Stimulated activated CD4-positive, alpha-beta T cell treated with anti-CD3 and anti-CD28 coated beads, TNF-alpha, amount 100 ng/mL, for 24 hours (primary cell): Measurements from ENCODE around the gene XRRA1.
"Not testable (repeated sequence)": the region's sequence is repeated elsewhere in the genome, so short reads cannot be mapped to it uniquely, and the experiment has no call there.

Experiments used
- DNase-seq, 3 experiments: peaks; one replicate each; pipeline ENCODE4 v3.0.0-alpha.2; 2020; ENCODE audit warnings: low read depth in 3 of 3

The XRRA1 gene

DNA sequence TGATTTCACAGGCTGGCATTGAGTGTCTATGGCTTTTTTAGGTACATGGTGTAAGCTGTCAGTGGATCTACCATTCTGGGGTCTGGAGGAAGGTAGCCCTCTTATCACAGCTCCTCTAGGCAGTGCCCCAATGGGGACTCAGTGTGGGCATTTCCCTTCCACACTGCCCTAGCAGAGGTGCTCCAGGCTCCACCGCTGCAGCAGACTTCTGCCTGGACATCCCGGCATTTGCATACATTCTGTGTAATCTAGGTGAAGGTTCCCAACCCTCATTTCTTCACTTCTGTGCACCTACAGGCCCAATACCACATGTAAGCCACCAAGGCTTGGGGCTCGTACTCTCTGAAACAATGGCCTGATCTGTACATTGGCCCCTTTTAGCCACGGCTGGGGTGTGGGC lies 122.0 kb downstream of the XRRA1 start:
- no peak for DNase-seq

DNA sequence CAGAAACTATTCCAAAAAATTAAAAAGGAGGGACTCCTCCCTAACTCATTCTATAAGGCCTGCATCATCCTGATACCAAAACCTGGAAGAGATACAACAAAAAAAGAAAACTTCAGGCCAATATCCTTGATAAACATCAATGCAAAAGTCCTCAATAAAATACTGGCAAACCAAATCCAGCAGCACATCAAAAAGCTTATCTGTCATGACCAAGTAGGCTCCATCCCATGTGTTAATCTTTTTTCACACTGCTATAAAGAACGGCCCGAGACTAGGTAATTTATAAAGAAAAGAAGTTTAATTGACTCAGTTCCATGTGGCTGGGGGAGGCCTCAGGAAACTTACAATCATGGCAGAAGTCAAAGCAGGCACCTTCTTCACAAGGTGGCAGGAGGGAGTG lies 123.3 kb downstream of the XRRA1 start:
- DNase-seq, result not testable (repeated sequence)

- DNase-seq, result no peak
Measured at GRCh38 chr11:74824285-74824982, 124.5 kb downstream of the XRRA1 start.

DNA sequence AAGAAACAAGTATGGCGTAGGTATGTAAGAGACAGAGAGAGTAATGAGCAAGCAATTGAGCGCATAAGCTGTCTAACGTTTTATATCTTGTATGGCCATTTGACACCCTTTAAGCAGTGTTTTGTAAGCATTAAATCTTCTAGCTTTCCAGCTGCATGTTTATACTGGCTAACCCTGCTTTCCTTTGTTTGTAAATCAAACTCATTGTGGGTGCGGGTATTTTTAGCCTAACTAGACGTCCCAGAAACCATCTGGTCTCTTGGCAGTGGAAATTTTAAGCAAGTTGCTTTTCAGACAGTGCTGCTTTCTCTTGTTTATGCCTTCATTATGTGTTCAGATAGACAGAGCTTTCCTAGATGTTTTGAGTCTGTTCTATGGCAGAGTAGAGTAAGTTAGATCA lies 126.7 kb downstream of the XRRA1 start:
- no peak for DNase-seq

DNA sequence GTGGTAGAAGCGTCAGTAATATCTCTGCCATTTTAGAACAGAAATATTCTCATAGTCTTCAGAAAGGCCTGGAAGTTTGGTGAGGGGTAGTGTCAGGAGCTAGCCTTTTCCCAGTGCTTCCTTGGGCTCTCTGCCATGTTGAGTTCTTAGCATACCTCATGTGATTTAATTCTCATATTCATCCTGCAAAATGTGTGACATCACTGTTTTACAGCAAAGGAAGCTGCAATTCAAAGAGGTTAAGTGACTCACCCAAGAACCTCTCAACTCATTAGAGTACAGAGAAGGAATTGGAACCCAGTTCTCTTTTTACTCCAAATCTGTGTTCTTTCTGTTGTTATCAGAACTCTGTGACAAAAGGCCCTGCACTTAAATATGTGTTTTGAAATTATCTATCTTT lies 128.1 kb downstream of the XRRA1 start:
- DNase-seq, result no peak

DNA sequence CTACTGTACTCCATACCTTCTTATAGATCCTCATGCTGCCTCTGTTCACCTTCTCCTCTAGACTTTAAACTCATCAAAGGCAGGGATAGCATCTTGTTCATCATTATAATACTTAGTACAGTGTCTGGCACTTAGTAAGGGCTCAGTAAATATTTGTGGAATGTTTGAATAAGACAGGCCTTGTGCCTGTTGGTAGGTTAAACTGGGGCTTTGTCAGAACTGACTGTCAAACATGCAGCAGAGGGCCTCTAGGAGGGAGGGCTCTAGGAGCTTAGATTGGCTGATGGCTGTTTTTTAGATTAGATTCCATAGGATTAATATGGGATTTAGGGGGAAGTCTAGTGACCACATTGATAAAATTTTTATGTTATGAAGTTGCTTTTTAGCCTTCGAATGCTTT lies 129.5 kb downstream of the XRRA1 start:
- no peak for DNase-seq

DNA sequence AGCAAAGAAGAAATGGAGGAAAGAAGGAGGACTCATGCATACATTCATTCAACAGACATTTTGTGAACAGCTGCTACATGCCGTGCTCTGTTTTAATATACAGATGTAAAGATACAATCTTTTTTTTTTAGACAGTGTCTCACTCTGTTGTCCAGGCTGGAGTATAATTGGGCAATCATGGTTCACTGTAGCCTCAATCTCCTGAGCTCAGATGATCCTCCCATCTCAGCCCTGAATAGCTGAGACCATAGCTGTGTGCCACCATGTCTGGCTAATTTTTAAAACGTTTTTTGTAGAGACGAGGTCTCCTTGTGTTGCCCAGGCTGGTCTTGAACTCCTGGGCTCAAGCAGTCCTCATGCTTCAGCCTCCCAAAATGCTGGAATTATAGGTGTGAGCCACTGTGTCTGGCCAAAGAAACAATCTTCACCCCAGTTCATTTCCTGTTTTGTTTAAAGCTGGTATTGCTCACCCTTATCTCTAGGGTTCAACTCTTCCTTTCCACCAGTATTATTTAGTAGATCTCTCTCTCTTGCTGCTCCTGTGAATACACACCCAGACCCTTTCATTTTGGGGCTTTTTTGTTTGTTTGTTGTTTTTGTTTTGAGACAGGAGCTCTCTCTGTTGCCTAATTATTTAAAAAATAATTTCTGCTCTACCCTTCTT lies 130.5 kb downstream of the XRRA1 start:
- no peak for DNase-seq

- DNase-seq, result no peak
Measured at GRCh38 chr11:74816664-74817063, 132.2 kb downstream of the XRRA1 start.

- DNase-seq, result no peak
Measured at GRCh38 chr11:74815966-74816365, 132.9 kb downstream of the XRRA1 start.

- no peak for DNase-seq
Measured at GRCh38 chr11:74809801-74810200, 139.1 kb downstream of the XRRA1 start.

GRCh38 chr11:74806267-74806666 lies 142.6 kb downstream of the XRRA1 start:
- DNase-seq, result no peak

- DNase-seq, result no peak
Measured at GRCh38 chr11:74791333-74792100, 157.4 kb downstream of the XRRA1 start.
